Spleen (tissue), 7 donors: ENCODE data around the gene FLACC1.

Source experiments
- CTCF ChIP-seq, 11 experiments: fragments of 200-600 bp in 7 of 11; fragments of 450-650 bp in 4 of 11; sonication (generic) in 4 of 11; IDR thresholded peaks in 8 of 11; conservative IDR thresholded peaks in 3 of 11; 1 replicate in 7 of 11; 2 replicates in 4 of 11; pipeline versions ENCODE4 v1.4.0 to v1.8.0; 2016 to 2021; ENCODE audit warnings: antibody characterized with exemption in 11 of 11, inconsistent platforms in 4 of 11, mild to moderate bottlenecking in 1 of 11
- POLR2A ChIP-seq, 3 donors: fragments of 450-650 bp; IDR thresholded peaks; one replicate each; pipeline ENCODE4 v1.5.1; 2017; ENCODE audit warnings: antibody characterized with exemption in 3 of 3, mild to moderate bottlenecking in 1 of 3
- POLR2AphosphoS5 ChIP-seq, 3 donors: sonication (generic); formaldehyde crosslinking; IDR thresholded peaks; one replicate each; pipeline ENCODE4 v1.5.1; 2017; ENCODE audit warnings: antibody characterized with exemption in 3 of 3
- donor health status: DM: no; HTN: no; CAD: no; lungs with moderate emphysema.
- donor health status: DM: no; HTN: no; CAD: no.
- donor health status: DM: no; HTN: no; CAD: no.

- TF ChIP-seq CTCF (IDR thresholded peaks at IDR 0.05 in 8 of 11, conservative IDR thresholded peaks at IDR 0.05 in 3 of 11) (no peak), POLR2A (IDR thresholded peaks at IDR 0.05) (no peak), POLR2AphosphoS5 (IDR thresholded peaks at IDR 0.05) (no peak)
Observed at GRCh38 chr2:201261906-201262305, 95.2 kb downstream of the FLACC1 start.
